Esophagus squamous epithelium (tissue), 5 donors: Measurements from ENCODE around the gene NEIL1. TPM values are rescaled to one million over a fixed set of nuclear protein-coding genes. Genes with fewer than 3 reads are reported as not detected.

Experiments
- DNase-seq: peaks from one replicate; lab custom pipeline; 2025; lab: John Stamatoyannopoulos, UW
- H3K27ac ChIP-seq, 4 donors: fragments of 200-600 bp; sonication (generic); one replicate each; pipeline ENCODE4 v1.5.1; 2016 to 2019; ENCODE audit warnings: mild to moderate bottlenecking in 1 of 4
- H3K27me3 ChIP-seq, 4 donors: fragments of 200-600 bp; sonication (generic); 1 replicate in 3 of 4; 2 replicates in 1 of 4; pipeline versions ENCODE4 v1.5.1 to v1.6.0; 2017 to 2021; ENCODE audit warnings: antibody characterized with exemption in 1 of 4
- H3K36me3 ChIP-seq, 3 donors: fragments of 200-600 bp; sonication (generic); one replicate each; pipeline ENCODE4 v1.5.1; 2016 to 2019
- H3K4me1 ChIP-seq, 3 donors: fragments of 200-600 bp; sonication (generic); one replicate each; pipeline ENCODE4 v1.5.1; 2017 to 2019
- H3K4me3 ChIP-seq, 4 donors: fragments of 200-600 bp; sonication (generic); 1 replicate in 3 of 4; 2 replicates in 1 of 4; pipeline ENCODE4 v1.5.1; 2016 to 2019; ENCODE audit warnings: mild to moderate bottlenecking in 2 of 4, moderate library complexity in 1 of 4
- H3K9me3 ChIP-seq, 3 donors: fragments of 200-600 bp; sonication (generic); one replicate each; pipeline ENCODE4 v1.5.1; 2016 to 2019
- CTCF ChIP-seq, 6 experiments: fragments of 450-650 bp in 4 of 6; fragments of 200-600 bp in 2 of 6; sonication (generic) in 2 of 6; IDR thresholded peaks; one replicate each; pipeline ENCODE4 v1.5.1; 2016 to 2019; ENCODE audit warnings: antibody characterized with exemption in 6 of 6, mild to moderate bottlenecking in 4 of 6, moderate library complexity in 4 of 6
- POLR2A ChIP-seq, 4 donors: fragments of 450-650 bp; IDR thresholded peaks; one replicate each; pipeline ENCODE4 v1.6.1; 2017; ENCODE audit warnings: antibody characterized with exemption in 4 of 4, mild to moderate bottlenecking in 4 of 4, moderate library complexity in 3 of 4
- WGBS, 2 donors: methylation state at CpG; one replicate each; pipeline ENCODE4 v1.1.5; 2018; 5-methylcytosine and 5-hydroxymethylcytosine counted together
- intact Hi-C: fragments of 100-400 bp; cut with DNase I; formaldehyde crosslinking; loops from one replicate; pipeline ENCODE4 v1.15.0; 2022
- total RNA-seq, 4 donors: library from RNA; depleted of rRNA; stranded (reverse); fragments of >200 nt; gene quantifications; one replicate each; pipeline ENCODE4 v1.1.0, GENCODE V29; 2016
- donor health status: DM: yes; HTN: yes; CAD: no.

The NEIL1 gene
- total RNA-seq, 4 donors from 2014 or later = 7.9 to 58.0 (median 10.9) TPM

- no peak overlapping the region for H3K4me3 ChIP-seq
Measured at GRCh38 chr15:75367006-75367405, 20.2 kb downstream of the NEIL1 start.

DNA sequence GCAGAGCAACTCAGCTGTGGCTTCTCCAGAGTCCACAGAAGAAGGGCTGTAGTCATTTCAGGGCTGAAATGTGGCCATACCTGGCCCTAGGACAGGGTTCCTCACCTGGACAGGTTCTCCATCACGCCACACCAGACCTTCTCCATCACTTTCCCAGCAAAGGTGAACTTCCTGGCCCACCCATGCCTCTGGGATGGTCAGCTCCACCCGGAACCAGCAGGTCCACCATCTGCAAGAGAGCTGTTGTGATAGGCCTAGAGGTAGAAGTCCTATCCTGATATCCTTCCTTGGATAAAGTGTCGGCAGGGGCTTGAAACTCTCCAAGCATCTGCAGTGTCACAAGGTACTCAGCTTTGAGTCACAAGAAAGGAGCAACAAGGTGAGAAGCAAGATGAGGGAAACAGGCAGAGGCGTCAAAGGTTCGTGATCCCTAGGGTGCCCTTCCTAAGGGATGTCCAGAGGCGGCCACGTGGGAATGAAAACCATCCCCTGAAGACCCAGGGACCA, 20.6 kb downstream of the NEIL1 start:
- Histone ChIP-seq H3K9me3 (no peaks in the 10 kb centered on the region), H3K27ac (peak overlapping the region; percentile 98 to 100 (median 100)), H3K4me3 (peak overlapping the region; percentile 80 to 100 (median 98)), H3K36me3 (peaks cover 24 to 79% (median 25%) of the 10 kb centered on the region in 3 donors), H3K27me3 (no peaks in the 10 kb centered on the region), H3K4me1 (peaks cover 8 to 49% (median 28%) of the 10 kb centered on the region in 3 donors)
- intact Hi-C loops = no loop called here
- DNase-seq = no peak
- 25 to 29% methylated on average over 6 to 7 of the region's 7 CpGs for WGBS, 2 donors
- TF ChIP-seq CTCF (IDR thresholded peaks at IDR 0.05) (no peak), POLR2A (IDR thresholded peaks at IDR 0.05) (no peak)

More at GRCh38 chr15:75367006-75367405, 20.2 kb downstream of the NEIL1 start:
- intact Hi-C loops = no loop called here
- H3K9me3 ChIP-seq = no peaks in the 10 kb centered on the region
- H3K27me3 ChIP-seq = no peaks in the 10 kb centered on the region
- H3K27ac ChIP-seq = peak overlapping the region in 3 of 4 donors; percentile 99 to 100 (median 100)
- H3K4me1 ChIP-seq = peaks cover 8 to 44% (median 26%) of the 10 kb centered on the region in 3 donors
- DNase-seq = no peak
- no peak for TF ChIP-seq CTCF (IDR thresholded peaks at IDR 0.05)
- TF ChIP-seq POLR2A (IDR thresholded peaks at IDR 0.05) = no peak
- H3K36me3 ChIP-seq = peaks cover 24 to 79% (median 25%) of the 10 kb centered on the region in 3 donors

DNA sequence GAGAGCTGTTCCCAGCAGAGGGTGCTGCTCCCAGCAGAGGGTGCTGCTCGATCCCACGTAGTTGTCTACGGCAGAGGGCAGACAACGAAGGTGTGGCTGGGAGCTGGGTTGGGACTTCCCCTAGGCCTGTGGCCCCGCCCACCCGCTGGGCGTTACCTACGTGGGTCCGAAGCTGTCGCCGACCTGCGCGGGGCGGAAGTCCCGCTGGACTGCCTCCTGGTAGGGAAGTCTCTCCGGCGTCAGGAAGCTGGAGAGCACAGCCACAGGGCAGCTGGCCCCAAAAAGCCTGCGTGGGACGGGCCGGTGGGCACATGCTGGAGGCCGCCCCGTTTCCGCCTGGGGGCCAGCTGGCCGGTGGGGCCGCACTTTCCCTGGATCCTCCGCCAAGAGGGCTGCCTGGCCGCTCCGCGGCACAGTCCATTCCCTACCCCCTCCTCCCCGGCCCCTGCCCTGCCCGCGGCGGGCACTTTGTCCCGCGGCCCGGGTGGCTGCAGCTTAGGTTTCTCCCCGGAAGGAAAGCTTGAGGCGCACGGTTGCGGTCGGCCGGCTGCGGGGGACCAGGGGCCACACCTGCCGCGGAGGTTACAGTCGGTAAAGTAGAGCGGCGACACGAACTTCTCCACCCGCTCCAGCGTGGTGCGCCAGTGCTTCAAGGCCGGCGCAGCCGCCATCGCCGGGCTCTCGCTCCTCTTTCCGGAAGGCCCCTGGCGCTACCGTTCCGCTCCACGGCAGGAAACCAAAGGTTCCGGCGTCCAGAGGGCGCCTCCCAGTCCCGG, 21.3 kb downstream of the NEIL1 start, which contains the start of gene MAN2C1:
Gene MAN2C1, minus strand, starts transcription at position 695 of the 776 bp plus-strand sequence. Its CDS starts 24 bp downstream, at position 671.
- intact Hi-C loops = no loop called here
- H3K27ac ChIP-seq = peak within 1 kb of the TSS; percentile 98 to 100 (median 100)
- peak; percentile 68 to 83 (median 78) for TF ChIP-seq CTCF (IDR thresholded peaks at IDR 0.05)
- peak in 3 of 4 donors; percentile 48 to 84 (median 83) for TF ChIP-seq POLR2A (IDR thresholded peaks at IDR 0.05)
- peaks cover 8 to 55% (median 32%) of the 10 kb centered on the region in 3 donors for H3K4me1 ChIP-seq
- DNase-seq = peak; percentile 67
- 1% methylated on average over 20 of the region's 67 CpGs; no CpG with 5 or more reads in 1 of the 2 donors for WGBS, 2 donors
- no peaks in the 10 kb centered on the region for H3K9me3 ChIP-seq
- peak within 1 kb of the TSS; percentile 80 to 100 (median 98) for H3K4me3 ChIP-seq
- no peaks in the 10 kb centered on the region for H3K27me3 ChIP-seq
- H3K36me3 ChIP-seq = peaks cover 23 to 79% (median 24%) of the 10 kb centered on the region in 3 donors

- peak overlapping the region; percentile 80 to 100 (median 98) for H3K4me3 ChIP-seq
- no peak for DNase-seq
- no peaks in the 10 kb centered on the region for H3K27me3 ChIP-seq
- WGBS, 2 donors = 4 to 12% methylated on average over 13 to 17 of the region's 23 CpGs
- intact Hi-C loops = no loop called here
- peak overlapping the region; percentile 98 to 100 (median 100) for H3K27ac ChIP-seq
- TF ChIP-seq CTCF (IDR thresholded peaks at IDR 0.05) (peak in 2 of 6 experiments; percentile 2 to 14), POLR2A (IDR thresholded peaks at IDR 0.05) (no peak)
- H3K9me3 ChIP-seq = no peaks in the 10 kb centered on the region
- peaks cover 21 to 79% (median 30%) of the 10 kb centered on the region in 3 donors for H3K36me3 ChIP-seq
- H3K4me1 ChIP-seq = peaks cover 8 to 56% (median 32%) of the 10 kb centered on the region in 3 donors
Measured at GRCh38 chr15:75368689-75369239, 21.9 kb downstream of the NEIL1 start.
